Stimulated activated CD4-positive, alpha-beta T cell treated with anti-CD3 and anti-CD28 coated beads, Interleukin-4, amount 100 ng/mL, for 1 hour (primary cell): ENCODE results near the gene AKT1.

Experiments
- DNase-seq: peaks from one replicate; pipeline ENCODE4 v3.0.0-alpha.2; 2020

AKT1 gene

DNA sequence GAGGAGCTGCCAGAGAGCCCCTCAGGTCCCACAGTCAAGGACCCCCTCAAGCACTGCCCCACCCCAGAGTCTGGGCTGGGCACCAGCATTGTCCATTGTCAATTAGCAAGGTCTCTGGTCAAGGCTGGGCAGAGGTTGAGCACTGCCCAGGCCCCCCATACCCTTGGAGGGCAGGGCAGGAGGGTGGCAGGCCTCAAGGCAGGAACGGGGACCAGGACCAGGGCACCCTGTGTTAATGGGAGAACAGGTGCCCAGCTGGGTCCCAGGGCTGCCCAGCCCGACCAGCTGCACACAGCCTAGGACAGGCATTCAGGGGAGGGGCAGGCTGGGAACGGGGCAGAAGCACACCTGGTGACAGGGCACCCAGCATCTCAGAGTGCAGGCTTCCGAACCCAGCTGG is 24.2 kb downstream of the AKT1 start:
- no peak for DNase-seq

- DNase-seq: no peak
Observed at GRCh38 chr14:104770851-104771272, 24.7 kb downstream of the AKT1 start.

GRCh38 chr14:104770072-104770579 is 25.4 kb downstream of the AKT1 start:
- DNase-seq: no peak

DNA sequence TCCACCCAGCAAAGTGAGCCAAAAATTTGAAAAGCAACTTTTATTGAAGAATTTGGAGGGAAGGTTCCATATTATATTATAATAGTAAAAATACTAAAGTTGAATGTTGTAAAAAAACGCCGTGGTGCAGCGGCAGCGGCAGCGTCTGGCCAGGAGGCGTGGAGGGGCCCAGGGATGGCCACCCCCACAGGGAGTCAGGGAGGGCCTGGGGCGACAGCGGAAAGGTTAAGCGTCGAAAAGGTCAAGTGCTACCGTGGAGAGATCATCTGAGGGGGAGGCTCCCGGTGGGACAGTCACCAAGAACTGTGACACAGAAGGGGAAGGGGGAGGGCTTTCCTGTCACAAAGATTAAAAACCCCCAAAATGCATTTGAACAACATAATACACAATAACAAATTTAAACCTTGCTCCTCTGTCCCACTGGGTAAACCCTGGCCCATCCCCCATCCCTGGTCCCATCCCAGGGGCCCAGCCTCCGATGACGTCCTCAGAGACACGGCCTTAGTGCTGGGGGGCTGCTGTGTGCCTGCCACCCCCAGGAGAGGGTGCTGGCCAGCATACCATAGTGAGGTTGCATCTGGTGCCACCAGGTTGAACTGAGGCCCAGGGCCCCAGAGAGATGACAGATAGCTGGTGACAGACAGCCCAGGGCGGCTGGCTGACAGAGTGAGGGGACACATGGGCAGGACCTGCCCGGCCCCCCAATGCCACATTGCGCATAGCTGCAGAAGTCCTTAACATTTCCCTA is 26.1 kb downstream of the AKT1 start:
- no peak for DNase-seq

- peak; percentile 94 for DNase-seq
Observed at GRCh38 chr14:104768437-104769323, 26.9 kb downstream of the AKT1 start.

DNA sequence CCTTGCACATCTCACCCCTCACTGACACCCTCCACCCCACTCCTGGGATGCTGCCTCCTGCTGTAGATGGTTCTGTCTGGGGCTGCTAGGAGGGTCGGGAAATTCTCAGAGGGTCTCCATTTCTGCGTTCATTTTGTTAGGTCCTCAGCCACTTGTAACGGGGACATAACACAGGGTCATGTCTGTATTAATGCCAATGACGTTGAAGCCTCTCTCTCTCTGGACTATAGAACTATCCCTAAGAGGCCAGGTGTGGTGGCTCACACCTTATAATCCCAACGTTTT is 28.0 kb downstream of the AKT1 start:
- DNase-seq: no peak

GRCh38 chr14:104766863-104767633 is 28.5 kb downstream of the AKT1 start:
- DNase-seq: no peak

GRCh38 chr14:104766256-104766862 is 29.2 kb downstream of the AKT1 start:
- DNase-seq: no peak

DNA sequence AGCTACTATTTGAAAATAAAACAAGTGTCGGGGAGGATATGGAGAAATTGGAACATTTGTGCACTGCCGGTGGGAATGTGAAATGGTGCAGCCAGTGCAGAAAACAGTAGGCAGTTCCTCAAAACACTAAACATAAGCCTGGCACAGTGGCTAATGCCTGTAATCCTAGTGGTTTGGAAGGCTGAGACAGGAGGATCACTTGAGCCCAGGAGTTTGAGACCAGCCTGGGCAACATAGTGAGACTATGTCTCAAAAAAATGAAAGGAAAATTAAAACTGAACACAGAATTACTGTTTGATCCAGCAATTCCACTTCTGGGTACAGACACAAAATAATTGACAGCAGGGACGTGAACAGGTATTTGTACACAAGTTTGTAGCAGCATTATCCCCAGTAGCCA is 30.0 kb downstream of the AKT1 start:
- DNase-seq: no peak

DNA sequence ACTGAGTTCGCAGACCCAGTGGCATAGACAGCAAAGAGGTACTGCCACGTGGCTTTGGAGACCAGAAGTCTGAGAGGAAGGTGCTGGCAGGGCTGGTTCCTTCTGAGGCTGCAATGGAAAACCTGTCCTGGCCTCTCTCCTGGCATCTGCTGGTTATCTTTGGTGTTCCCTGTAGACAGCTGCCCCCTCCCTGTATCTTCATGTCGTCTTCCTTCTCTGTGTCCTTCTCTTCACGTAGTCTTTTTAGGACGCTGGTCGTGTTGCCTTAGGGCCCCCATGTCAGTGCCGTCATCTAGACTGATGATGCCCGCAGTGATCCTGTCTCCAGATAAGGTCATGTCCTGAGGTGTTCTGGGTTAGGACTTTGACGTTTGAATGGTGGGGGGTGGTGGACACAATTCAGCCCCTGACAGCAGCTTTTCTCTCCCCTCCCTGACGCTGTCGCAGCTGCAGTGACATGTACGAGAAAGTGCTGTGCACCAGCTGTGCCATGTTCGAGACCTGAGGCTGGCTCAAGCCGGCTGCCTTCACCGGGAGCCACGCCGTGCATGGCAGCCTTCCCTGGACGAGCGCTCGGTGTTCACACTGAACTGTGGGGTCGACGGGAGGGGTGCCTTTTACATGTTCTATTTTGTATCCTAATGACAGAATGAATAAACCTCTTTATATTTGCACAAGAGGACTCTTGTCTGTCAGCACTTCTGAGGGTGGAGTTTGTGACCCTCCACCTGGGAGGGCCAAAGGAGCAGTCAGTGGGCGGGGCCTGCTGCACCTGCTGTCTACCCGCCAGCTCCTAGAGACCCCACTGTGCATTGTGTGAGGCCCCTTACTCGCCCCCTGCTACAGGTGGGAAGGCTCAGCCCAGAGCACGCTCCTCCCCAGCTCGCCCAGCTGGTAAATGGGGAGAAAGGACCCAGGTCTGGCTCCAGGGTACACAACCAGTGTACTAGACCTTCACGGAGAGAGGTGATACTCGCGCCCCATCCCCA is 36.3 kb downstream of the AKT1 start:
- DNase-seq: no peak

GRCh38 chr14:104757681-104758392 is 37.7 kb downstream of the AKT1 start:
- no peak for DNase-seq

- no peak for DNase-seq
Observed at GRCh38 chr14:104757238-104757585, 38.3 kb downstream of the AKT1 start.

DNA sequence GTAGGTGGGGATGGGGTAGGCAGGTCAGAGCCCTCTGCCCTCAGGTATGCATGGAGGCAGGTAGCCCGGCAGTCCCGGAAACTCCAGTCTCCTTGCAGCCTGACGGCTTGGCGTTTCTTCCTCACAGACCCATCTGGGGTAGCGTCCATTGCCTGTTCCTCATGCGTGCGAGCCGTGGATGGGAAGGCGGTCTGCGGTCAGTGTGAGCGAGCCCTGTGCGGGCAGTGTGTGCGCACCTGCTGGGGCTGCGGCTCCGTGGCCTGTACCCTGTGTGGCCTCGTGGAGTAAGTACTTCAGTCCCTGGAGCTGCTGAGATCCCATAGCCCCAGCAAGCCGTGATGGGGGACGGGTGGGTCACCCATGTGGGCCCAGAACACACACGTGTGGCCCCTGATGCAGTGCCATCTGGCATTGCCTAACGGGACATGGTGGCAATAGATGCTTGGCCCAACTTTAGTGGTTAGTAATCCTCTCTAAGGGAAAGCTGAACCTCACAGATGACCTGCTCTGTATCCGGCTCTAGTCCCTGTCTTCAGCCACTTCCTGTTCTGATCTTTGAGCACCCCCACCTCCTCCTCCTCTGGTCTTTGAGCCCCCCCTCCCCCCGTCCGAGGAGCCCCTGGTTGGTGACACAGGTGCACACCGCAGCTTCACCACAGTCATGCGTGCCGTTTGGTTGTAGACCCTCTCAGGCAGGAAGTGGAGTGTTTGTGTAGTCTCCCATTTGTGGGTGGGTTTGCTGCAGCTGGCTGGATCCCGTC is 38.9 kb downstream of the AKT1 start:
- DNase-seq: no peak

DNA sequence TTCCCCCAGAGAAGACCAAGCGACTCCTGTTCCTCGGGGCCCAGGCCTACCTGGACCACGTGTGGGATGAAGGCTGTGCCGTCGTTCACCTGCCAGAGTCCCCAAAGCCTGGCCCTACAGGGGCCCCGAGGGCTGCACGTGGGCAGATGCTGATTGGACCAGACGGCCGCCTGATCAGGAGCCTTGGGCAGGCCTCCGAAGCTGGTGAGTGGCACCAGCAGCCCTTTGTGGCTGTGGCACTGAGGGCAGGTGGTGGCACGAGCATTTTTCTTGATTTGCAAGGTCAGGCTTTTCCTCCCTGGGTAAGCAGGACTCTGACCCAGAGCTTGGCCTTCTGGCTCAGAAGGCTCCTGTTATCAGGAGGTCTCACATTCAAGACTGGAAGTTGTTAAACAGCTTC is 39.9 kb downstream of the AKT1 start:
- no peak for DNase-seq

DNA sequence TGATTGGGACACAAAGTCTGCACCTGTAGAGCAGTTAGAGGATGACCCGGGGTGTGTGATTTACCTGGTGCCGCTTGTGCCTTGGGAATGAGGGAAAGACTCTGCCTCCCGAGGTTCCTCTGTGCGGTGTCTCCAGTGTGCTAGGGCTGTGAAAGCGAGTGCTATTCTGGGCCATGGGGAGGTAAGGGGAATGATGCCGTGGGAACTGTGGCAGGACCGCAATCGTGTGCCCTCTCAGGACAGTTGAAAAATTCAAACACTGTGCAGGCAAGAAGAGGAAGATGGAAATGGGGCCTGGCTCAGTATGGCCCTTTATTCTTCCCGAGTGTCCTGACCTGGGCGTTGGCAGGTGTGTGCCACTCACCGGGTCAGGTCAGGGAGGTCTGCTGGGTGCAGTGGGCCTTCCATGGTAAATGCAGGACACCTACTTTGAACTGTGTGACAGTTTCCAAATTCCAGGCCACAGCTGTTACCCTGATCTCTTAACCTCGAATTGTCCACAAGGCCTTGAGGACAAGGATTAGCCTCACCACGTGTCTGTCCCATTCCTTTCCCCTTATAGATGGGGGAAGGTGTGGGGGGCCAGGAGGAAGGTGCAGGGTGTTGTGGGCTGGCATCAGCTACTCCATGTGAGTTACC is 41.2 kb downstream of the AKT1 start:
- DNase-seq: no peak

- DNase-seq: no peak
Observed at GRCh38 chr14:104753528-104754212, 41.9 kb downstream of the AKT1 start.

DNA sequence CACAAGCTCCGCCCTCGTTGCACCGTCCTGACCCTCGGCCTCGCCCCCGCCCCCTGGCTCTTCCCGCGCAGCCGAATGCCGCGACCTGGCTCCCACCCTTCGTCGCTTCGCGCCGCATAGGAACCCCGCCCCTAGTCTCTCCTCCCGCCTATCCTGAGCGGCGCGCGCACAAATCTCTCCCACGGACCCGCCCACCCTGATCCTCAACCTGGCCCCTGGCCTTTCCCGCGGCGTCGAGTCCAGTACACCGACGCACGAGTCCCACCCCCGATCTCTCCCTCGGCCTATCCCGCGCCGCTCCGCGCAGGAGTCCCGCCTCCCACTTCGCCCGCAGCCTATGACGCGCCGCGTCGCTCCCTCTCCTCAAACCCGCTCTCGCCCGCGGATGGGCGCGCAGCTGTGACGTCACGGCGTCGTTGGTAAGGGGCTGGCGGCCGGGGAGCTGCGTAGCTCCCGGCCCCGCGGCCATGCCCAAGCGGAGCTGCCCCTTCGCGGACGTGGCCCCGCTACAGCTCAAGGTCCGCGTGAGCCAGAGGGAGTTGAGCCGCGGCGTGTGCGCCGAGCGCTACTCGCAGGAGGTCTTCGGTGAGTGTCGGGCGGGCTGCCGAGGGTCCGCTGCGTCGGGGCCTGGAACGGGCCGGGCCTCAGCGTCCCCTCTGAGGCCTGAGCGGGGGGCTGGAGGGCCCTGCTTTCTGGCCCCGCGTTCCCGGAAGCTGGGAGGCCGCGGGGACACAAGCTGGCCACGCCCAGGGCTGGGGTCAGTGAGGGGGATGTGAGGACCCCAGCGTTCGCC is 42.6 kb downstream of the AKT1 start, which contains the start of gene SIVA1:
Gene SIVA1, plus strand, starts transcription at position 413 of the 793 bp plus-strand sequence. Its CDS starts 55 bp downstream, at position 468.
- peak; percentile 100 for DNase-seq

DNA sequence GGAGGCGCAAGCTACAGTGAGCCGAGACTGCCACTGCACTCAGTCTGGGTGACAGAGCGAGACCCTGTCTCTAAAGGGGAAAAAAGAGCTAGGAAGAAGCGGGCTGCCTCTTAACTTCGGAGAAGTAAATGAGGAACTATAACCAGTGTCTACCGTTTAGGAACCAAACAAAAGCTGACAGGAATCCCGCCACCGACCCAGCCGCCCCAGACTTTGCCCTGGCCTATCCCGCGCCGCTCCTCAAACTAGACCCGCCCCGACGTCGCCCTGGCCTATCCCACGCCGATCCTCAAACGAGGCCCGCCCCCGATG is 43.2 kb downstream of the AKT1 start:
- no peak for DNase-seq
